IMR-90 (cell line): Measurements from ENCODE around the gene MYOM1. TPM values are rescaled to one million over a fixed set of nuclear protein-coding genes. Genes with fewer than 3 reads are reported as not detected.
A peak's percentile ranks its signal among the peaks of the same experiment; 100 is the strongest.

ENCODE experiments used
- ATAC-seq: fragments of 200-7000 bp; cut with Tn5 transposase; 2 replicates; pipeline ENCODE4 v1.9.1; 2020; ENCODE audit warnings: low read depth, mild to moderate bottlenecking, moderate library complexity
- BruUV-seq: library from RNA; stranded (reverse); fragments of 400-500 nt; replicated peaks from 2 replicates; lab custom pipeline; 2021; lab: Mats Ljungman, UMichigan
- CTCF ChIA-PET: fragments of 300-600 bp; formaldehyde crosslinking; extraction: SDS; loops from one replicate; lab custom pipeline; 2021; ENCODE audit warnings: antibody characterized with exemption; lab: Yijun Ruan, JAX
- POLR2A ChIA-PET: fragments of 300-600 bp; sonication (Branson Sonifier 250); formaldehyde crosslinking; loops from one replicate; lab custom pipeline; 2022; ENCODE audit warnings: antibody characterized with exemption; ENCODE audit not compliant: unreplicated experiment; lab: Charles Lee
- DNase-seq: peaks from one replicate; pipeline ENCODE4 v3.0.0; 2013
- H2AFZ ChIP-seq: replicated peaks from 2 replicates; pipeline ENCODE3; 2013; ENCODE audit warnings: low read length, mild to moderate bottlenecking; ENCODE audit not compliant: poor library complexity
- H2AK5ac ChIP-seq: 2 replicates; pipeline ENCODE4 v1.6.1; 2013; ENCODE audit warnings: low read depth, low read length, inconsistent platforms
- H2AK9ac ChIP-seq: replicated peaks from 2 replicates; pipeline ENCODE3; 2013; ENCODE audit warnings: mild to moderate bottlenecking, low read depth, low read length, moderate library complexity; ENCODE audit not compliant: poor library complexity
- H2BK120ac ChIP-seq: 2 replicates; pipeline ENCODE4 v1.6.1; 2013; ENCODE audit warnings: low read depth, low read length, inconsistent platforms
- H2BK15ac ChIP-seq: 3 replicates; pipeline ENCODE4 v1.6.1; 2013; ENCODE audit warnings: low read depth, low read length, inconsistent platforms
- H2BK20ac ChIP-seq: 2 replicates; pipeline ENCODE4 v1.6.1; 2013; ENCODE audit warnings: low read depth, mild to moderate bottlenecking, inconsistent platforms, low read length, moderate library complexity
- H2BK5ac ChIP-seq: 2 replicates; pipeline ENCODE4 v1.6.1; 2013; ENCODE audit warnings: mild to moderate bottlenecking, low read depth, low read length, inconsistent platforms; ENCODE audit not compliant: poor library complexity, severe bottlenecking
- H3K14ac ChIP-seq: replicated peaks from 2 replicates; pipeline ENCODE4 v1.6.1; 2013; ENCODE audit warnings: low read depth, low read length, inconsistent platforms
- H3K18ac ChIP-seq: 2 replicates; pipeline ENCODE4 v1.6.1; 2013; ENCODE audit warnings: low read depth, low read length, control low read depth
- H3K23ac ChIP-seq: 2 replicates; pipeline ENCODE4 v1.6.1; 2013; ENCODE audit warnings: low read depth, low read length, inconsistent platforms
- H3K27ac ChIP-seq: 2 replicates; pipeline ENCODE4 v1.5.1; 2013; ENCODE audit warnings: mild to moderate bottlenecking, control low read depth, low read length; ENCODE audit not compliant: insufficient read depth
- H3K27me3 ChIP-seq: 2 replicates; pipeline ENCODE4 v1.6.1; 2013; ENCODE audit warnings: low read length; ENCODE audit not compliant: control insufficient read depth, insufficient read depth
- H3K36me3 ChIP-seq: 2 replicates; pipeline ENCODE4 v1.6.1; 2013; ENCODE audit warnings: low read length, mixed read lengths; ENCODE audit not compliant: control insufficient read depth, insufficient read depth
- H3K4ac ChIP-seq: 2 replicates; pipeline ENCODE4 v1.6.1; 2013; ENCODE audit warnings: low read depth, low read length, inconsistent platforms
- H3K4me1 ChIP-seq: 2 replicates; pipeline ENCODE4 v1.6.1; 2013; ENCODE audit warnings: low read length, mixed read lengths; ENCODE audit not compliant: control insufficient read depth, insufficient read depth
- H3K4me2 ChIP-seq: 2 replicates; pipeline ENCODE4 v1.6.1; 2013; ENCODE audit warnings: low read depth, mild to moderate bottlenecking, control low read depth, low read length, moderate library complexity
- H3K4me3 ChIP-seq: 2 replicates; pipeline ENCODE4 v1.5.1; 2013; ENCODE audit warnings: low read depth, mild to moderate bottlenecking, control low read depth, low read length, moderate library complexity; ENCODE audit not compliant: insufficient read depth
- H3K56ac ChIP-seq: 2 replicates; pipeline ENCODE4 v1.6.1; 2013; ENCODE audit warnings: low read length, inconsistent platforms; ENCODE audit not compliant: insufficient read depth; ENCODE audit errors: extremely low read depth
- H3K79me1 ChIP-seq, 2 experiments: 2 replicates each; pipeline ENCODE4 v1.6.1; 2013; ENCODE audit warnings: low read length in 2 of 2, inconsistent platforms in 1 of 2, low read depth in 1 of 2
- H3K9ac ChIP-seq: 2 replicates; pipeline ENCODE4 v1.6.1; 2013; ENCODE audit warnings: low read depth, low read length, control low read depth
- H3K9me1 ChIP-seq: 2 replicates; pipeline ENCODE4 v1.6.1; 2013; ENCODE audit warnings: low read length, inconsistent platforms; ENCODE audit not compliant: insufficient read depth
- H3K9me3 ChIP-seq: 2 replicates; pipeline ENCODE4 v1.6.1; 2013; ENCODE audit warnings: low read length; ENCODE audit not compliant: control insufficient read depth, insufficient read depth
- H4K20me1 ChIP-seq: 2 replicates; pipeline ENCODE4 v1.6.1; 2013; ENCODE audit warnings: low read length, inconsistent platforms; ENCODE audit not compliant: insufficient read depth
- H4K5ac ChIP-seq: 2 replicates; pipeline ENCODE4 v1.6.1; 2013; ENCODE audit warnings: mild to moderate bottlenecking, low read depth, low read length, control low read depth
- H4K8ac ChIP-seq, 2 experiments: 2 replicates each; pipeline ENCODE4 v1.6.1; 2013; ENCODE audit warnings: low read depth in 2 of 2, low read length in 2 of 2, control low read depth in 1 of 2, inconsistent platforms in 1 of 2
- H4K91ac ChIP-seq: 2 replicates; pipeline ENCODE4 v1.6.1; 2013; ENCODE audit warnings: low read depth, low read length, inconsistent platforms; ENCODE audit not compliant: insufficient read depth
- BHLHE40 ChIP-seq: fragments of 150-350 bp; IDR thresholded peaks from 2 replicates; pipeline ENCODE4 v1.6.1; 2016; ENCODE audit warnings: mild to moderate bottlenecking, low read depth, low read length
- CEBPB ChIP-seq: IDR thresholded peaks from 2 replicates; pipeline ENCODE4 v1.6.1; 2012; ENCODE audit warnings: low read depth, low read length, improper control_type of control experiment
- CHD1 ChIP-seq: IDR thresholded peaks from 2 replicates; pipeline ENCODE4 v1.6.1; 2012; ENCODE audit warnings: low read depth, low read length, improper control_type of control experiment
- CTCF ChIP-seq: conservative IDR thresholded peaks from 2 replicates; pipeline ENCODE4 v1.5.1; 2012; ENCODE audit warnings: mild to moderate bottlenecking, low read depth, low read length, improper control_type of control experiment
- ELK1 ChIP-seq: fragments of 150-350 bp; IDR thresholded peaks from 2 replicates; pipeline ENCODE4 v1.6.1; 2016; ENCODE audit warnings: low read depth, mild to moderate bottlenecking, low read length, moderate library complexity, borderline replicate concordance
- FOS ChIP-seq: fragments of 150-350 bp; IDR thresholded peaks from 2 replicates; pipeline ENCODE4 v1.6.1; 2016; ENCODE audit warnings: low read depth, low read length
- MAFK ChIP-seq: IDR thresholded peaks from 2 replicates; pipeline ENCODE4 v1.6.1; 2012; ENCODE audit warnings: low read depth, low read length, improper control_type of control experiment
- MAZ ChIP-seq: IDR thresholded peaks from 2 replicates; pipeline ENCODE4 v1.6.1; 2012; ENCODE audit warnings: low read depth, mild to moderate bottlenecking, low read length, improper control_type of control experiment, moderate library complexity, borderline replicate concordance
- MXI1 ChIP-seq: IDR thresholded peaks from 2 replicates; pipeline ENCODE4 v1.6.1; 2012; ENCODE audit warnings: low read depth, mild to moderate bottlenecking, low read length, moderate library complexity, borderline replicate concordance
- NFE2L2 ChIP-seq: fragments of 150-350 bp; IDR thresholded peaks from 2 replicates; pipeline ENCODE4 v1.6.1; 2016; ENCODE audit warnings: low read depth, mild to moderate bottlenecking, low read length
- POLR2A ChIP-seq: IDR thresholded peaks from 2 replicates; pipeline ENCODE4 v1.6.1; 2012; ENCODE audit warnings: mild to moderate bottlenecking, low read depth, low read length
- RAD21 ChIP-seq: IDR thresholded peaks from 2 replicates; pipeline ENCODE4 v1.6.1; 2012; ENCODE audit warnings: low read length, improper control_type of control experiment
- RCOR1 ChIP-seq: IDR thresholded peaks from 2 replicates; pipeline ENCODE4 v1.6.1; 2012; ENCODE audit warnings: mild to moderate bottlenecking, low read length, improper control_type of control experiment; ENCODE audit not compliant: insufficient replicate concordance
- RFX5 ChIP-seq: IDR thresholded peaks from 2 replicates; pipeline ENCODE4 v1.8.0; 2012; ENCODE audit warnings: low read depth, mild to moderate bottlenecking, low read length, moderate library complexity
- SMC3 ChIP-seq: fragments of 150-350 bp; IDR thresholded peaks from 2 replicates; pipeline ENCODE4 v1.6.1; 2016; ENCODE audit warnings: low read depth, mild to moderate bottlenecking, antibody characterized with exemption, low read length, moderate library complexity
- USF2 ChIP-seq: fragments of 150-350 bp; IDR thresholded peaks from 2 replicates; pipeline ENCODE4 v1.6.1; 2017; ENCODE audit warnings: mild to moderate bottlenecking, antibody characterized with exemption, low read length, low read depth
- WGBS, 2 experiments: methylation state at CpG; one replicate each; pipeline versions ENCODE4 v1.1.5 to v1.1.7; 2013; ENCODE audit warnings: missing lambda C conversion rate in 2 of 2; ENCODE audit not compliant: insufficient read length in 1 of 2; ENCODE audit errors: extremely low coverage in 2 of 2; 5-methylcytosine and 5-hydroxymethylcytosine counted together
- dilution Hi-C: fragments of 300-500 bp; cut with HindIII; formaldehyde crosslinking; loops from one replicate; pipeline ENCODE4 v1.14.3; 2018; ENCODE audit warnings: low sequenced_read_pairs; ENCODE audit not compliant: unreplicated experiment
- in situ Hi-C: fragments of 300-500 bp; cut with MboI; formaldehyde crosslinking; loops from 3 replicates; pipeline ENCODE4 v1.14.3; 2019; ENCODE audit warnings: low sequenced_read_pairs, inconsistent platforms, mixed read lengths
- intact Hi-C: fragments of 100-400 bp; cut with micrococcal nuclease; formaldehyde crosslinking; loops from 2 replicates; pipeline ENCODE4 v1.10.0; 2022
- polyA plus RNA-seq, 3 experiments: library from polyadenylated mRNA; depleted of rRNA; stranded (reverse); fragments of >200 nt; gene quantifications; 2 replicates each; pipeline ENCODE4 v1.2.3, GENCODE V29; 2012; ENCODE audit warnings: low replicate concordance in 1 of 3
- total RNA-seq: library from RNA; depleted of rRNA; stranded (reverse); fragments of >200 nt; gene quantifications from 2 replicates; pipeline ENCODE4 v1.2.3, GENCODE V29; 2012

The MYOM1 gene
- total and polyA plus RNA-seq, 2 of the 4 experiments (the other 2 are of a cell fraction), result under 0.01 to 0.10 TPM

GRCh38 chr18:3067165-3067661 lies 152.6 kb downstream of the MYOM1 start:
- H3K9me1 ChIP-seq, result no peaks in the 10 kb centered on the region
- no peak overlapping the region; the same call in 1 of the 2 replicates for H2BK120ac ChIP-seq
- peak overlapping the region; percentile 67 for H3K4me2 ChIP-seq
- no peak overlapping the region for H3K9ac ChIP-seq
- intact Hi-C loops (no loop called here), in situ Hi-C loops (no loop called here), dilution Hi-C loops (no loop called here)
- no peak overlapping the region for H4K91ac ChIP-seq
- POLR2A ChIA-PET, result no interaction called here
- no peak overlapping the region for H3K56ac ChIP-seq
- TF ChIP-seq RCOR1 (no peak), ELK1 (no peak), MXI1 (no peak), BHLHE40 (no peak), CTCF (no peak), CHD1 (no peak), RFX5 (no peak), USF2 (no peak), NFE2L2 (no peak), CEBPB (no peak), FOS (no peak), POLR2A (no peak), SMC3 (no peak), MAZ (no peak), MAFK (no peak), RAD21 (no peak)
- ATAC-seq (no peak), DNase-seq (no peak)
- CTCF ChIA-PET, result no interaction called here
- no peak overlapping the region for H3K23ac ChIP-seq
- no peaks in the 10 kb centered on the region for H3K9me3 ChIP-seq
- no peaks in the 10 kb centered on the region for H3K79me1 ChIP-seq
- no peak overlapping the region for H2AK5ac ChIP-seq
- H2BK15ac ChIP-seq, result no peak overlapping the region
- no peaks in the 10 kb centered on the region for H4K20me1 ChIP-seq
- no peak overlapping the region for H2BK5ac ChIP-seq
- H3K4ac ChIP-seq, result no peak overlapping the region
- no peak overlapping the region for H3K27ac ChIP-seq
- no peak overlapping the region for H2AK9ac ChIP-seq
- H3K4me3 ChIP-seq, result no peak overlapping the region
- WGBS, 2 experiments, result 61% methylated on average over 5 of the region's 25 CpGs; no CpG with 5 or more reads in 1 of the 2 experiments
- no peak overlapping the region for H4K8ac ChIP-seq
- H3K4me1 ChIP-seq, result peaks cover 5% of the 10 kb centered on the region; the same call in 1 of the 2 replicates
- no peak overlapping the region for H4K5ac ChIP-seq
- H2AFZ ChIP-seq, result peak overlapping the region; percentile 85
- H3K27me3 ChIP-seq, result no peaks in the 10 kb centered on the region
- no peak overlapping the region for H2BK20ac ChIP-seq
- H3K14ac ChIP-seq, result 0 out of 2 replicates have a peak overlapping the region, but pooled peaks have one; percentile 3
- no TSS peak for BruUV-seq
- no peak overlapping the region for H3K18ac ChIP-seq
- H3K36me3 ChIP-seq, result no peaks in the 10 kb centered on the region
